Glomerular visceral epithelial cell (primary cell): ENCODE results near the gene ZNF79.
A peak's percentile ranks its signal among the peaks of the same experiment; 100 is the strongest.
"Not testable (repeated sequence)": the region's sequence is repeated elsewhere in the genome, so short reads cannot be mapped to it uniquely, and the experiment has no call there.

Experiments used
- DNase-seq: peaks from one replicate; pipeline ENCODE4 v3.0.0-alpha.2; 2016; ENCODE audit errors: extremely low spot score

ZNF79 gene

DNA sequence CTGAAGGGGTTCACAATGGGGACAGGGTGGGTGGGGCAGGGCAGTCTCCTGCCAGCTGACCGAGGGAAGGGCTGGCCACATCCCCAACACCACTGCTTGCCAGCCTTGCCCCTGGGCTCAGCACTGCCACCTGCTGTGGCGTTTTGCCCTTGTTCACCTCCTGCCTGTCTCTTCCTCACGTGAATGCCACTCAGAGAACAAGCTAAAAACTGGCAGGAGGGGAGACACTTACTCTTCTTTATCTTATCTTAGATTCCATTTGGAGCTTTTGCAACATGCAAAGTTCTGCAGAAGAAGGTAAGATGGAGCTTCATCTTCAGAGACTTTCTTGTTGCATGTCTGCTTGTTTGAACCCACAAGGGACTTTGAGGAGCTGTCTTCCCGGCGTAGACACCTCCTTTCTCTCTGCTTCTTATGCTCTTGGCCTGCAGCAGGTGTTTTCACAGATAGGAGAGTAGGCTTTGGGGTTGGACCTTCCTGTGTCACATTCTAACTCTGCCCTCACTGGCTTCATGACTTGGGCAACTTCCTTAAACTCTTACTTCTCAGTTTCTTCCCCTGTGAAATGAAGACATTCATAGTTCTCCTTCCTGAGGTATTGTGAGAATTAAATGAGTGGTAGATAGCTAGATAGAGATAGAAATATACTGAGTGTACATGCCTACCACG lies 31.3 kb downstream of the ZNF79 start:
- peak; percentile 15 for DNase-seq

DNA sequence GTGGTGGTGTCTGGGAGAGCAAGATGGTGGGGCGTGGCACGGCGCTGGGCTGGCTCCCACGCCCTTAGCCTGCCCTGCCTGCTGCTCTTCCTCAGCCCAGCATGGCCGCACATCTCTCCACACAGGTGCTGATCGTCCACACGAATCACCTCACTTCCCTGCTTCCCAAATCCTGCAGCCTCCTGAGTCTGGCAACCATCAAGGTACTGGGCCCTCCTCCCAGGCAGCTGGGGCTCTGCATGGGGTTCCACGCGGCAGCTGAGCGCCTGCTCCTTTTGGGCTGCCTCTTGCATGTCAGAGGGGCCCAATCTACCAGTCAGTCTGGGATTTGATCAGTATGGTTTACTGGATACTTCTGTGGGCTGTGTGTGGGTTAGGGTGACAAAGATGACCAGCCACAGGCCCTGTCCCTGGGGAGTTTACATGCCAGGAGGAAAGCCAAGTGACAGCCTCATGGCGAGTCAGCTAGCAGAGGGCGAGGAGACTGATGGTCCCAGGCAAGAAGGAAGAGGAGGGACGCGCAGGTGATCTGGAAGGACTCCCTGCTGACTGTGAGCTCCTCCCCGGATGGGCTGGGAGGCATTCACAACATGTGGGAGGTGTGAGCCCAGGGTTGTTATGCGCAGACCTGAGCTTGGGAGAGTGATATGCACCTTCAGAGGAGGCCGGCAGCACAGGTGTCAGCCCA lies 33.2 kb downstream of the ZNF79 start:
- no peak for DNase-seq

DNA sequence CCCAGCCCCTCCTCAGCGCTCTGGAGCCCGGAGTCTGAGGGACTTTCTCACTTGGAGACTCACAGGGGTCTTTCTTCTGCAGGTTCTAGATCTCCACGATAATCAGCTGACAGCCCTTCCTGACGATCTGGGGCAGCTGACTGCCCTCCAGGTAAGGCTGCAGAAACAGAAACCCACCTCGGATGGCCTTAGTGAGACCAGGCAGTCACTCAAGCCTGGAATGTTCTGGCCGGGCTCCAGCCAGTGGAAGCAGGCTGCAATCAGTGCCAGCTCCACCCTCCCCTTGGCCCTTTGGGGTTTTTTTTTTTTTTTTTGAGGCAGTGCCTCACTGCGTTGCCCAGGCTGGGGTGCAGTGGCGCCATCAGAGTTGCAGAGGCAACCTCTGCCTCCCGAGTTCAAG lies 34.7 kb downstream of the ZNF79 start:
- DNase-seq = no peak

DNA sequence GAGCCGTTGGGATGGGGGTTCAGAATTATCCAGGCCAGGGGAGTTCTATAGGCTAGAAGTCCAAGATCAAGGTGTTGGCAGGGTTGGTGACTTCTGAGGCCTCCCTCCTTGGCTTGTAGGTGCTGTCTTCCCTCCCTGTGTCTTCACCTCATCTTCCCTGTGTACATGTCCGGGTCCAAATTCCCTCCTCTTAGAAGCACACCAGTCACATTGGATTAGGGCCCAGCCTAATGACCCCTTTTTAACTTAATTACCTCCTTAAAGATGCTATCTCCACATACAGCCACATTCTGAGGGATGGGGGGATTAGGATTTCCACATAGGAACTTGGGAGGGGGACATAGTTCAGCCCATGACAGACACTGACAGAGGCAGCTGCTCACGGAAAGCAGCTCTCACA lies 39.2 kb downstream of the ZNF79 start:
- no peak for DNase-seq

- no peak for DNase-seq
These were observed 39.7 kb downstream of the ZNF79 start for GRCh38 chr9:127463911-127464310.

DNA sequence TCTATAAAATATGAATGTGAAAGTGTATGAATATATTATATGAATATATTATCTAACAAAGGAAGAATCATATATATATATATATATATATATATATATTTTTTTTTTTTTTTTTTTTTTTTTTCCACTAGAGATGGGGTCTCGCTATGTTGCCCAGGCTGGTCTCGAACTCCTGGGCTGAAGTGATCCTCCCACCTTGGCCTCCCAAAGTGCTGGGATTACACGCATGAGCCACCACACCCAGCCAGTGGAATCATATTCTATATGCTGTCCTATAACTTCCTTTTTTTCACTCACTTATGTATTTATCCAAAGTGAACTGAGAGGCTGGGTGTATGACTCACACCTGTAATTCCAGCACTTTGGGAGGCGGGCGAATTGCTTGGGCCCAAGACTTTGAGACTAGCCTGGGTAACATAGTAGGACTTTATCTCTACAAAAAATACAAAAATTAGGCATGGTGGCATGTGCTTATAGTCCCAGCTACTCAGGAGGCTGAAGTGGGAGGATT lies 42.3 kb downstream of the ZNF79 start:
- DNase-seq = not testable (repeated sequence)

DNA sequence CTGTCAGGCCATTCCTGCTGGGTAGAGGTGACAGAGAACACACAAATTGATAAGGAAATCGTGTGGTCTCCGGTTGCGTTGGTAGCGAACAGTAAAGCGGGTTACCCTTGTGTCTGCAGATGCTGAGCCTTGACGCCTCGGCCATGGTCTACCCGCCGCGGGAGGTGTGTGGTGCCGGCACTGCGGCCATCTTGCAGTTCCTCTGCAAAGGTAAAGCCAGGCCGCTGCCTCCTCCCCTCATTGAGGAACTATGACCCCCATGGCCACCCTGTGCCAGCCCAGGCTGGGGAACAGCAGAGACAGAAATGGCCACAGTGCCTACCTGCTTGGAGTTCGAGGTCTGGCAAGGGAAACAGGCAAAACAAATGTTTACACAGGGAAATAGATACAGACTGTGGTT lies 43.4 kb downstream of the ZNF79 start:
- no peak for DNase-seq

GRCh38 chr9:127470662-127471061 lies 46.5 kb downstream of the ZNF79 start:
- DNase-seq = no peak

- no peak for DNase-seq
These were observed 49.3 kb downstream of the ZNF79 start for GRCh38 chr9:127473501-127473900.

DNA sequence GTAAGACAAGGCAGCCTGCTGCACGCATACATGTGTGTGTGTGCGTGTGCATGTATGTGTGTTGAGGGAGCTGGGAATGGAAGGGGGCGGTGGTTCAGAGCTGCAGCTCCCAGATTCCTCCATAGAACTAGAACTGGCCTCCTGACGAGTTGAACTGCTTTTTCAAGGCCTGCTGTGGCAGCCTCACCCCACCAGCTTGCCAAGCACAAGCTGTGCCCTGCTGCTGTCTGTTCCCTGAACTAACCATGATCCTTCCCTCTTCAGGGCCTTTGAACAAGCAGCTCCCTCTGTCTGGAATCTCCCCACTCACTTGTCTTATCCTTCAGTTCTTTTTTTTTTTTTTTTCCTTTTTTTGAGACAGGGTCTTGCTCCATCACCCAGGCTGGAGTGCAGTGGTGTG lies 49.8 kb downstream of the ZNF79 start:
- no peak for DNase-seq

GRCh38 chr9:127474592-127474991 lies 50.4 kb downstream of the ZNF79 start:
- DNase-seq = no peak

DNA sequence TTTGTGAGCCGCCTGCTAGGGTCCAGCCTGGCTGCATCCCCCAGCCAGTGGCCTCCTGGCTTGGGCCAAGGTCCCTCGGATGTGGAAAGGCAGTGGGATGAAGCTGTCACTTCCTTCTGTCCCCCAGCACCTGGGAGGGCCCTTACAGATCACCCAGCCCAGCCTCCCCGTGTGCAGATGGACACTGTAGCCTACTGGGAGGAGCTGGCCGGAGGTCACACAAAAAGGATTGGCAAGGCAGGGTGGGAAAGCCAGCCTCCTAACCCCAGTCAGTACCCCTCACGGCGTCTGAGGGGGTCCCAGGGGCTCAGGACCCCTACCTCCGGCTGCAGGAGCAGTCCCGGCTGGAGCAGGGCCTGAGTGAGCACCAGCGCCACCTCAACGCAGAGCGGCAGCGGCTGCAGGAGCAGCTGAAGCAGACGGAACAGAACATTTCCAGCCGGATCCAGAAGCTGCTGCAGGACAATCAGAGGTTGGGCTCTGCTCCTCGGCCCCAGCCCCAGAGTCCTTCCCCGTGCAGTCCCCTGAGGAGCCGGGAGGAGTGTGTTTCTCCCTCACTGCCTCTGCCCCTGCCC lies 55.4 kb downstream of the ZNF79 start:
- DNase-seq = no peak

GRCh38 chr9:127482662-127483061 lies 58.5 kb downstream of the ZNF79 start:
- DNase-seq = no peak

- DNase-seq = no peak
These were observed 61.8 kb downstream of the ZNF79 start for GRCh38 chr9:127485995-127486394.

GRCh38 chr9:127488946-127489345 lies 64.8 kb downstream of the ZNF79 start:
- DNase-seq = no peak

DNA sequence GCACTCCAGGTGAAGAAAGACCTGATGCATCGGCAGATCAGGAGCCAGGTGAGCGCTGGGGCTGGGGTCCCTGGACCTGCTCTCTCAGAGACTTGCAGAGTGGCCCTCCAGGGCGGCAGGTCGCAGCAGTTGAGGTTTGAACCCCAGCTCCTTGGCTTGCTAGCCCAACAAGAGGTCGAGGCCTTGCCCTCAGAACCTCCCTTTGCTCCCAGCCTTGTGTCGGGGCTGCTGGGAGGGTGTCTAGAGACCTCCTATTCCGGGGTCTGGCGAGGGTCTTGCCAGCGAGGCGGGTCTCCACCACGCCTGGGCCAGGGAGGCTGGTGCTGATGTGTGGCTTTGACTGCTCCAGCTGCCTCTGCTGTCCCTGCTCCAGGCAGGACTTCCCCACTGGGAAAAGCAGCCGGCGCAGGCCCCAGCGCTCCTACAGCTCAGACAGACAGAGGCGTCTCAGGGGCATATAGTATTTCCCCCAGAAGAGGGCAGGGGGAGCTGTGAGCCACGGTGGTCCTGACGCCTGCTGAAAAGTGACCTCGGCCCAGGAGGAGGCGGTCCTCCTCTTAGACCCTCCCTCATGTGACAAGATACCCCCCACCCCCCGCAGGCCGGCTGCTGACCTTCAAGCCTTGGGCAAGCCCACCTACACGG lies 65.4 kb downstream of the ZNF79 start:
- no peak for DNase-seq

DNA sequence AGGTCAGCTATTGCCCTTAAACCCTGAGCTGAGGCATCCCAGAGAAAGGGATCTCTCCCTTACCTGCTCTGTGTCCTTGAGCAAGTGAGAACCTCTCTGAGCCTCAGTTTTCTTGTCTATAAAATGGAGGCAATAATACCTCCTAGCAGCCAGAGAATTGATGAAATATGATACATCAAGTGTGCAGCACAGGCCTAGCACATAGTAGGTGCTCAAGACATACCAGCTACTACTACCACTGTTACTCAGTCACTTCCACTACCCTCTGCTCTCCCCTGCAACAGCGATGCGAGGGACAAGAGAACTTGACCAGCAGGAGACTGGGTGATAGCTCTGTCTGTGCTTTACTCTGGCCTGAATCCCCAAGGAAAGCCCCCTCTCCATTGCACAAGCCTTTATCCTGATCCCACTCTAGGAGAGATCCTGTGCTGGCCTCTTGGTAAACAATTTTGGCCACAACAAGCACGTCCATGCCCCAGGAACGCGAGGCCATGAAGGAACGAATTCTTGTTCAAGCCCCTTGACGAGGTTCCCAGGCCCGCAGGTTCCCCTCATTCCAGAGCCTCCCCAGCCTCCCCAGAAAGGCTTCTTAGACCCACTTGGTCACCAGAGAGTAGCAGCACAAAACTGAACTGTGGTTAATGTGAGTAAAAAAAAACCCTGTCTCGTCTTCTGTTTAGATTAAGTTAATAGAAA lies 66.5 kb downstream of the ZNF79 start:
- no peak for DNase-seq

GRCh38 chr9:127491516-127491915 lies 67.3 kb downstream of the ZNF79 start:
- no peak for DNase-seq

- DNase-seq = no peak
These were observed 68.4 kb downstream of the ZNF79 start for GRCh38 chr9:127492616-127493015.

GRCh38 chr9:127493592-127494303 lies 69.6 kb downstream of the ZNF79 start:
- DNase-seq = no peak

DNA sequence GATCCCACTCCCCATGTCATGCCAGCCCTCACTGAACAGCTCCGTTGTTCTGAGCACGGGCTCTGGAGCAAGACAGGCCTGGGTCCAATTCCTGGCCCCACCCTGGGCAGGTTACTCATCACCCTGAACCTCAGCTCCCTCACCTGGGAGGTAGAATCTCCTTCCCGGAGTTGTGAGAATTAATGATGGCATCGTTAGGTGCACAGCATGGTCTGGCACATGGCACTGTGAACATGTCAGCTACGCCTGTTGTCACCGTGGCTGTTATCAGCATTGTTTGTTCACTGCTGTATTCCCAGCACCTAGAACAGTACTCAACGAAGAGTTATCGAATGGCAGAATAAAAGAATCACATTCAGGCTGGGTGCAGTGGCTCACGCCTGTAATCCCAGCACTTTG lies 70.1 kb downstream of the ZNF79 start:
- DNase-seq = no peak
